Measurements from ENCODE around the gene SLC4A1. TPM values are rescaled to one million over a fixed set of nuclear protein-coding genes. Genes with fewer than 3 reads are reported as not detected.

Gene SLC4A1
- total and polyA plus RNA-seq, 2 of the 13 experiments (the other 11 are each of a cell fraction or from before 2014, with no cell fraction given), result not detected

GRCh38 chr17:44317545-44317944 lies 49.6 kb upstream of the SLC4A1 start:
- CTCF ChIA-PET (ENCODE audit: low intra/inter-chr PET ratio, low total read pairs), result no interaction called here
- Histone ChIP-seq H2AFZ (ENCODE audit: low read length) (no peak overlapping the region), H4K20me1 (ENCODE audit: insufficient read depth, low read length) (no peaks in the 10 kb centered on the region), H3K4me1 (ENCODE audit: insufficient read depth, low read length) (peaks cover 50% of the 10 kb centered on the region), H3K9me3 (ENCODE audit: low read length) (no peaks in the 10 kb centered on the region), H3K4me3 (replicated peaks in 1 of 3; ENCODE audit: insufficient read depth in 1 of 3, low read depth in 2 of 3, low read length in 3 of 3) (no peak overlapping the region), H3K4me2 (ENCODE audit: low read depth, low read length) (no peak overlapping the region), H3K9ac (ENCODE audit: insufficient read depth, low read depth, low read length) (no peak overlapping the region), H3K36me3 (replicated peaks in 1 of 2; ENCODE audit: control insufficient read depth in 1 of 2, insufficient read depth in 2 of 2, low read length in 2 of 2) (peaks cover 19 to 33% of the 10 kb centered on the region in 2 experiments; a peak in 4 of 5 replicates), H3K27me3 (ENCODE audit: control insufficient read depth in 1 of 2, insufficient read depth in 2 of 2, low read length in 2 of 2) (peaks cover 10 to 36% of the 10 kb centered on the region in 2 experiments; a peak in 4 of 5 replicates), H3K27ac (ENCODE audit: extremely low read length, insufficient read depth, low read length) (no peak overlapping the region), H3K79me2 (ENCODE audit: insufficient read depth, low read length) (peaks cover under 1% of the 10 kb centered on the region)
- no peak for DNase-seq (ENCODE audit: low spot score)
- 73% methylated on average over 6 of the region's 6 CpGs for WGBS (ENCODE audit: low lambda C conversion rate)
- ATAC-seq, result no peak
- no peak for TF ChIP-seq ZNF776 (CRISPR knock-in tag; IDR thresholded peaks at IDR 0.05)
- no peak for TF ChIP-seq ZNF207 (IDR thresholded peaks at IDR 0.05; ENCODE audit: borderline replicate concordance)
- peak; percentile 4 for TF ChIP-seq RBM22 (optimal IDR thresholded peaks at IDR 0.05; ENCODE audit: low read length)
- no peak for TF ChIP-seq PAXIP1 (CRISPR knock-in tag; conservative IDR thresholded peaks at IDR 0.05)
- TF ChIP-seq ZNF350 (CRISPR knock-in tag; IDR thresholded peaks at IDR 0.05; ENCODE audit: borderline replicate concordance, low read depth), result no peak
- no peak for TF ChIP-seq CBX2 (IDR thresholded peaks at IDR 0.05; ENCODE audit: low read depth, low read length)
- TF ChIP-seq CBX2 (CRISPR knock-in tag; IDR thresholded peaks at IDR 0.05; ENCODE audit: low read depth), result no peak
- no peak for TF ChIP-seq JUN (CRISPR knock-in tag; IDR thresholded peaks at IDR 0.05)
- FAIRE-seq, result no peak
- BruUV-seq (replicated peaks), result no TSS peak
- intact Hi-C loops (cut with micrococcal nuclease; ENCODE audit: unreplicated experiment) (no loop called here), in situ Hi-C loops (cut with HindIII; ENCODE audit: extremely low pct_ligation_motif_present, low pct_unique_long_range_greater_than_20kb) (no loop called here)
- POLR2A ChIA-PET, result interaction anchor here (1.2 to 2.1 kb wide), 4 partner anchors 9 to 97 kb away, joined by 4 to 7 read pairs (median 5); partner anchors contain the start of gene RUNDC3A
